GM10266 (cell line): ENCODE data around the gene RBM10.
A peak's percentile ranks its signal among the peaks of the same experiment; 100 is the strongest.

Experiments used
- DNase-seq: peaks from one replicate; pipeline ENCODE4 v3.0.0; 2012; ENCODE audit errors: extremely low spot score
- TF ChIP-seq, protein P1 (sequence below): IDR thresholded peaks from 2 replicates; pipeline ENCODE4 v1.5.1; 2012; ENCODE audit warnings: mild to moderate bottlenecking, low read depth; ENCODE audit not compliant: control insufficient read depth, insufficient read depth; ENCODE audit errors: missing control alignments

RBM10 gene

DNA sequence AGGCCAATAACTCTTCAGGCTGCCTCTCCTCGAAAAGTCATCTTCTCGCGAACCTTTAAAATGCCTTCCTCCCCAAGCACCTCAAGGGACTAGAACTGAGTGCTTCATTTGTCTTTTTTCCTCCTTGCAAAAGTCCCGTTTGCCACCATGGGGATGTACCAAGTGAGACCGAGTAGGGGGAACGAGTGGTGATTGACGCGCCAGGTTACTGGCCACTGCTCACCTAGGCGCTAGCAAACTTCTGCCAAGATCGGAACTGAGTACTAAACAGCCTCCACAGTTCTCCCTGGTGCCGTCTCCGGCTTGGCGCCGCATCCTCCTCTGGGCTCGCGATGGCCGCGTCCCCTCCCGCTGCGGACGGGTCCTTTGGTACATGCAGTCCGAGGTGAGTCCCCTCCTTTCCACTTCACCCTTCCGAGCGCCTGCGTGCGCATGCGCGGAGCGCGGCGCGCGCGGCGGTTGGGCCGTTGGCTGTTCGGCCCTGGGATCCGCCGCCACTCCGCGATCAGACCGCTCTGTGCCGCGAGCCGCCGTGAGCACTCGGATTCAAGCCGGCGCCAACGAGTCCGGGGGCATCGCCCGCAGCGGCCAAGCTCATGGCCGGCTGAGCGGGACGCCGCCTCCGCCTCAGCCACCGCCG, 73.4 kb downstream of the RBM10 start, which contains the start of gene CDK16:
TSS of gene CDK16 (plus strand) at position 402 of the 640 bp plus-strand sequence. CDS start 4,877 bp downstream, outside the sequence.
- peak; percentile 89 for DNase-seq
- TF ChIP-seq, protein P1, sequence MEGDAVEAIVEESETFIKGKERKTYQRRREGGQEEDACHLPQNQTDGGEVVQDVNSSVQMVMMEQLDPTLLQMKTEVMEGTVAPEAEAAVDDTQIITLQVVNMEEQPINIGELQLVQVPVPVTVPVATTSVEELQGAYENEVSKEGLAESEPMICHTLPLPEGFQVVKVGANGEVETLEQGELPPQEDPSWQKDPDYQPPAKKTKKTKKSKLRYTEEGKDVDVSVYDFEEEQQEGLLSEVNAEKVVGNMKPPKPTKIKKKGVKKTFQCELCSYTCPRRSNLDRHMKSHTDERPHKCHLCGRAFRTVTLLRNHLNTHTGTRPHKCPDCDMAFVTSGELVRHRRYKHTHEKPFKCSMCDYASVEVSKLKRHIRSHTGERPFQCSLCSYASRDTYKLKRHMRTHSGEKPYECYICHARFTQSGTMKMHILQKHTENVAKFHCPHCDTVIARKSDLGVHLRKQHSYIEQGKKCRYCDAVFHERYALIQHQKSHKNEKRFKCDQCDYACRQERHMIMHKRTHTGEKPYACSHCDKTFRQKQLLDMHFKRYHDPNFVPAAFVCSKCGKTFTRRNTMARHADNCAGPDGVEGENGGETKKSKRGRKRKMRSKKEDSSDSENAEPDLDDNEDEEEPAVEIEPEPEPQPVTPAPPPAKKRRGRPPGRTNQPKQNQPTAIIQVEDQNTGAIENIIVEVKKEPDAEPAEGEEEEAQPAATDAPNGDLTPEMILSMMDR, result no peak

DNA sequence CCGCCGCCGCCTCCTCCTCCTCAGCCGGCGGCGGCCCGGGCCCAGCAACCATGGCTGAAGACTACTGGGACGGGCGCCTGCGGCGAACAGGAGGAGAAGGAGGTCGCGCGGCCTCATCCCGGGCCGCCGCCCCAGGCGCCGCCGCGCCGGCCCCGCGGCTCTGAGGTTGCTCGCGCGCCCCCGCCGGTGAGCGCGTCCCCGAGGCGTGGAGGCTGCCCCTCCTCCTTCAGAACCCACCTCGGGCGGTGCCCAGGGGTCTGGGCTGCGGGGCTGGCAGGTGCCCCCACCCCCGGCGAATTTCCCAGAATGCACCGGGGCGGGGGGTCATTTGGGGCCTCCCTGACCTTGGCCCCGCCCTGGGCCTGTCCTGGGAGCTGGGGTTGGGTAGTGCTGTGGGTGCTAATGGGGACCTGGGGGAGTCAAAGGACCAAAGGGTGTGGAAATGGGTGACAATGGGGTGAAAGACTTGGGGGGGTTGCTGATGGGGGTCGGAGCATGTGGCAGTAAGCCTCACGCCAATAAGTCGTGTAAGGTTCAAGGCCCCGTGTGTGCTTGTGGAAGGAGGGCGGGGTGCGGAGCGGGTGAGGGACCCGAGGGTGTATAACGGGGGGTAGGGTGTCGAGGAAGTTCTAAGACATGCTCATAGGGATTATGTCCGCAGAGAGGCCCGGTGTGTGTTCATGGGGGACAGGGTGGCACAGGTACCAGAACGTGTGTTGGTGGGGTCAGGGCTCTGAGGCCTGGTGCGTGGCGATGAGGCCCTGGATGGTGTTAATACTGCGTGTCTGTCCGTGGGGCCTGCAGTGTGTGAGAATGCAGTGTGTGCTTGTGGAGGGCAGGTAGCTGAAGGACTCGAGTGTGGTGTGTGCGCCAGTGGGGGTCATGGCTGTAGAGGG, 74.1 kb downstream of the RBM10 start:
- TF ChIP-seq, protein P1, result no peak
- peak; percentile 40 for DNase-seq

DNA sequence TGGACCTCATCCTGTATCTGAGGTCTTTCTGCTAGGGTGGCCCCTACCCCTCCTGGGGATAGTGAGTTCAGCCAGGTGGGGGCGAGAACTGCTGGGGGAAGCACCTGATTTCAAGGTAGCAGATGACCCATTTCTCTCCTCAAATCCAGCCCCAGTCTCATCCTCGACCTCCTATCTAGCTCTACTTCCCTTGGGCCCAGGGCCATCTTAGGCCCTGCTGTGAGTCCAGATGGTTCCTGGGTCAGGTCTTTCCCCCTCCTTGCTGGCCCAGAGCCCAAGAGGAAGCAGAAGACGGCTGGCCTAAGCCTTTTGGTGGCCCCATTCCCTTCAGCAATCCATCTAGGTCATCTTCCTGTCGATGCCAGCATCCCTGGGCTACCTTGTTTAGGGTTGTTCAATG, 76.7 kb downstream of the RBM10 start:
- TF ChIP-seq, protein P1, result no peak
- no peak for DNase-seq

DNA sequence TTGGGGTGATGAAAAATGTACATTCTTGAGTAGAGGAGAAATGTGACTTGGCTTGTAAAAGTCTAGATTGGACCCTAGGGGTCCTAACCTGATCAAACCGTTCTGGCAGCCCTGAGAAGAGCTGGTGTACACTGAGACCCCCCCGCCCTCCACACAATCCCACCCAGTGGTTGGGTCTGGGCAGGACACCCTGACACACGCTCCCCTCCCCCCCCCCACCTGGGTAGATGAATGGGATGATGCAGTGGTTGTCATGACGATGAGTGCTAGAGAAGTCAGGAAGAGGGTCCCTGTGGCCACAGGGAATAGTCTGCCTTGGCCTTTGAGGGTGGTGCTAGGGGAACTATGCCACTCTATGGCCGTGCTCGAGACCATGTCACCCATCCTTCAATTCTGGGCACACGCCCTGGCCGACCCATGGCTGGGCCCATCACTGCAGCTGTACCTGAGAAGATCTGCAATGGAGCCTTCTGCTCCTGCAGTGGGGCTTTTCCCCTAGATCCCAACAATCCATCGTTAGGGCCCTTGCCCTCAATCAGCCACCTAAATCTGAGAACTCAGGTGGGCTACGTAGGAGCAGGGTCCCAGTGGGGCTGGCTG, 77.8 kb downstream of the RBM10 start:
- DNase-seq, result no peak
- TF ChIP-seq, protein P1, result no peak

DNA sequence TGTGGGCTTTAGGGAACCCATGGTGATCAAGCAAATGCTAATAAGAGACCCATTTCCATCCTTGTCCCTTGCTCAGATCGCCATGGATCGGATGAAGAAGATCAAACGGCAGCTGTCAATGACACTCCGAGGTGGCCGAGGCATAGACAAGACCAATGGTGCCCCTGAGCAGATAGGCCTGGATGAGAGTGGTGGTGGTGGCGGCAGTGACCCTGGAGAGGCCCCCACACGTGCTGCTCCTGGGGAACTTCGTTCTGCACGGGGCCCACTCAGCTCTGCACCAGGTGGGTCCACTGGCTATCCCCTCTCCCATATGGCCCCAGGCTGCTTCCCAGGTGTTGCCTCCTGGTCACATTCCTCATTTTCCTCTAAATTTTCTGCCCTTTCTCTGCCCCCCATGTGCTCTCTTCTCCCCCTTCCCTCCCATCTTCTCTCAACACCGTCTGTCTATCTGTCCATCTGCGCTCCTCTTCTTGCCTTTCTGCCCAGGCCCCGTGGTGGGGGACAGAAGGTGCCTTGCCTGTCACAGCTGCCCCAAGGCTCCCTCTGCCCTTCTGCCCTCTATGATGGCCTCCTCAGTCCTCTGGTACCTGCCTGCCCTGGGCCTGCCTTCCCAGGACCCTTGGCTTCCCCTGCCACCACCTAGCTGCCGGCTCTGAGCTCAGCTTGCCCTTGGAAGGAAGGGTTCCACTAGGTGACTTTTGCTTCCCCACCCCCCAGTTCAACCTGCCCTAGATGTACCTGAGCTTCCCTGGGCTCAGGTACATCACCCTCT, 78.6 kb downstream of the RBM10 start:
- TF ChIP-seq, protein P1, result no peak
- DNase-seq, result no peak

DNA sequence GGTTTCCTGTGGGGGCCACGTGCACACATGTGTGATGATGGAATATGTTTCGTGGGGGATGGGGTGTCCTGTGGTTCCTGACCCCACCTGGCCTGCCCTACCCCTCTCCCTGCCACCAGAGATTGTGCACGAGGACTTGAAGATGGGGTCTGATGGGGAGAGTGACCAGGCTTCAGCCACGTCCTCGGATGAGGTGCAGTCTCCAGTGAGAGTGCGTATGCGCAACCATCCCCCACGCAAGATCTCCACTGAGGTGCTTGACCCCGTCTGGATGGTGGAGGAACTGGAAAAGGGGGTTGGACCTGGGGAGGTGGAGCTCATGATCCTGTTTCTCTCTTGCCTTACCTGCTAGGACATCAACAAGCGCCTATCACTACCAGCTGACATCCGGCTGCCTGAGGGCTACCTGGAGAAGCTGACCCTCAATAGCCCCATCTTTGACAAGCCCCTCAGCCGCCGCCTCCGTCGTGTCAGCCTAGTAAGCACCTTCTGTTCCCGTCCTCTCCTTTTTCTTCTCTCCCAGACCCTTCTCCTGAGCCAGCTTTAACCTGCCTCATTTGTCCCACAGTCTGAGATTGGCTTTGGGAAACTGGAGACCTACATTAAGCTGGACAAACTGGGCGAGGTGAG, 79.4 kb downstream of the RBM10 start:
- DNase-seq, result no peak
- TF ChIP-seq, protein P1, result no peak
